ENCODE data around the gene CACNA1I.

DNA sequence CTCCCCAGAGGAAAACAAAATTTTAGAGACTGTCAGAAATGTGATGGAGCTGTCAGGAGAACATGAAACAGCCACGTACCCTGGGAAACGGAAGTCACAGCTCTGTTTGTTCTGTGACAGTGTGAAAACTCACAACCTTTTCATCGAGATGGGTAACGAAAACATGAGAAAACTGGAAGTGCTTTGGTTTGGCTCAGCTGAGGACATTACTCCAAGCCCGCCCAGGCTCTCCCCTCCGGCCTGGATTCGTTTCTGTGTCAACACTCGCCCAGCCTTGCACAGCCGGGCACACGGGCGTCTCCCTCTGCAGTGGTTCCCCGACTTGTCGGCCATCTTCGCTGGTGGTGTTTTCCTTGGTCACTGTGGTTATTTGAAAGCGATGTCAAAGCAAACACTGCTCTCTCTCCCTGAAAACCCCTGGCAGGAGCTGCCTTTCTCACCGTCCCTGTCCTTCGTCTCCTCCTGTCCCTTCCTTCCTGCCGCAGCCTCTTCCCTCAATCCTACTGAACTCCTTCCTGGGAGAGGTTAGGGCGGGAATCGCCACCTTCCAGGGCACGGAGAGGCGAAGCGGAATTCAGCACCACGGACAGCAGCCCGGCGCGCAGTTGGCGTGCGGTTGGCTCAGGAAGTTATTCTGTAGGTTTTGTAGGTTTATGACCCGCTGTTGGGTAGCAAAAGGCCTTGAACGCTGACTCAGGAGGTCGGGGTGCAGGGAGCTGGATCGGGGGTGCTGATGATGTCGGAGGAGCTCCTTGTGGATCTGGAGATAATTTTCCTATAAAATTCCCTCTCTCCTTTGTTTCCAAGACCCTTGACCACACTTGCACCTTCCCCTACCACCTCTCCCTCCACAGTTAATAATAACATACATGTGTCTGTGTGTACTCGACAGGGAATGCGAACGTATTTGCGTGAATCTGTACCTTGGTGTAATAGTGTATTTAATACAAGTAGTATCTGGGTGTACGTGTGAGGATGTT lies 24.9 kb upstream of the CACNA1I start:
- TF ChIP-seq, protein P1, sequence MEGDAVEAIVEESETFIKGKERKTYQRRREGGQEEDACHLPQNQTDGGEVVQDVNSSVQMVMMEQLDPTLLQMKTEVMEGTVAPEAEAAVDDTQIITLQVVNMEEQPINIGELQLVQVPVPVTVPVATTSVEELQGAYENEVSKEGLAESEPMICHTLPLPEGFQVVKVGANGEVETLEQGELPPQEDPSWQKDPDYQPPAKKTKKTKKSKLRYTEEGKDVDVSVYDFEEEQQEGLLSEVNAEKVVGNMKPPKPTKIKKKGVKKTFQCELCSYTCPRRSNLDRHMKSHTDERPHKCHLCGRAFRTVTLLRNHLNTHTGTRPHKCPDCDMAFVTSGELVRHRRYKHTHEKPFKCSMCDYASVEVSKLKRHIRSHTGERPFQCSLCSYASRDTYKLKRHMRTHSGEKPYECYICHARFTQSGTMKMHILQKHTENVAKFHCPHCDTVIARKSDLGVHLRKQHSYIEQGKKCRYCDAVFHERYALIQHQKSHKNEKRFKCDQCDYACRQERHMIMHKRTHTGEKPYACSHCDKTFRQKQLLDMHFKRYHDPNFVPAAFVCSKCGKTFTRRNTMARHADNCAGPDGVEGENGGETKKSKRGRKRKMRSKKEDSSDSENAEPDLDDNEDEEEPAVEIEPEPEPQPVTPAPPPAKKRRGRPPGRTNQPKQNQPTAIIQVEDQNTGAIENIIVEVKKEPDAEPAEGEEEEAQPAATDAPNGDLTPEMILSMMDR (IDR thresholded peaks at IDR 0.05) = no peak
- TF ChIP-seq EZH2 (IDR thresholded peaks at IDR 0.05) = peak; percentile 39
